Activated CD4-positive, alpha-beta T cell treated with anti-CD3 and anti-CD28 coated beads, Interleukin-2, amount 50 U/mL, for 48 hours (primary cell): ENCODE results near the gene IQCK.

ENCODE experiments used
- DNase-seq, 2 experiments: peaks; one replicate each; pipeline ENCODE4 v3.0.0-alpha.2; 2020

The IQCK gene

GRCh38 chr16:19841184-19841583, 123.1 kb downstream of the IQCK start:
- DNase-seq, result no peak

GRCh38 chr16:19842426-19843157, 124.5 kb downstream of the IQCK start:
- no peak for DNase-seq

GRCh38 chr16:19843371-19843770, 125.3 kb downstream of the IQCK start:
- no peak for DNase-seq

- no peak for DNase-seq
Observed at GRCh38 chr16:19844945-19845641, 127.0 kb downstream of the IQCK start.

GRCh38 chr16:19846436-19846835, 128.4 kb downstream of the IQCK start:
- DNase-seq, result no peak

- no peak for DNase-seq
Observed at GRCh38 chr16:19848756-19849155, 130.7 kb downstream of the IQCK start.

- DNase-seq, result no peak
Observed at GRCh38 chr16:19850131-19850817, 132.2 kb downstream of the IQCK start.

GRCh38 chr16:19851476-19851875, 133.4 kb downstream of the IQCK start:
- no peak for DNase-seq

GRCh38 chr16:19853132-19853741, 135.2 kb downstream of the IQCK start:
- no peak for DNase-seq

- no peak for DNase-seq
Observed at GRCh38 chr16:19853742-19854542, 135.9 kb downstream of the IQCK start.

GRCh38 chr16:19854543-19854876, 136.4 kb downstream of the IQCK start:
- DNase-seq, result no peak

GRCh38 chr16:19856120-19856519, 138.0 kb downstream of the IQCK start:
- no peak for DNase-seq

- no peak for DNase-seq
Observed at GRCh38 chr16:19857593-19858339, 139.7 kb downstream of the IQCK start.

- no peak for DNase-seq
Observed at GRCh38 chr16:19858340-19859018, 140.4 kb downstream of the IQCK start.

GRCh38 chr16:19859166-19859565, 141.1 kb downstream of the IQCK start:
- no peak for DNase-seq

GRCh38 chr16:19859603-19860002, 141.5 kb downstream of the IQCK start:
- no peak for DNase-seq

GRCh38 chr16:19860166-19861041, 142.3 kb downstream of the IQCK start:
- DNase-seq, result no peak

GRCh38 chr16:19861133-19861532, 143.1 kb downstream of the IQCK start:
- DNase-seq, result no peak

- no peak for DNase-seq
Observed at GRCh38 chr16:19861811-19862327, 143.8 kb downstream of the IQCK start.

GRCh38 chr16:19863990-19864389, 145.9 kb downstream of the IQCK start:
- DNase-seq, result no peak
